Gastroesophageal sphincter (tissue), 3 donors: ENCODE data around the gene ECHS1.

Experiments
- POLR2AphosphoS5 ChIP-seq: sonication (generic); formaldehyde crosslinking; IDR thresholded peaks from one replicate; pipeline ENCODE4 v1.6.1; 2017; ENCODE audit warnings: antibody characterized with exemption
- TF ChIP-seq, protein P1 (sequence below), 4 experiments: fragments of 200-600 bp in 2 of 4; fragments of 450-650 bp in 2 of 4; sonication (generic) in 1 of 4; IDR thresholded peaks; one replicate each; pipeline ENCODE4 v1.5.1; 2017 to 2019; ENCODE audit warnings: antibody characterized with exemption in 4 of 4, mild to moderate bottlenecking in 2 of 4, moderate library complexity in 2 of 4

DNA sequence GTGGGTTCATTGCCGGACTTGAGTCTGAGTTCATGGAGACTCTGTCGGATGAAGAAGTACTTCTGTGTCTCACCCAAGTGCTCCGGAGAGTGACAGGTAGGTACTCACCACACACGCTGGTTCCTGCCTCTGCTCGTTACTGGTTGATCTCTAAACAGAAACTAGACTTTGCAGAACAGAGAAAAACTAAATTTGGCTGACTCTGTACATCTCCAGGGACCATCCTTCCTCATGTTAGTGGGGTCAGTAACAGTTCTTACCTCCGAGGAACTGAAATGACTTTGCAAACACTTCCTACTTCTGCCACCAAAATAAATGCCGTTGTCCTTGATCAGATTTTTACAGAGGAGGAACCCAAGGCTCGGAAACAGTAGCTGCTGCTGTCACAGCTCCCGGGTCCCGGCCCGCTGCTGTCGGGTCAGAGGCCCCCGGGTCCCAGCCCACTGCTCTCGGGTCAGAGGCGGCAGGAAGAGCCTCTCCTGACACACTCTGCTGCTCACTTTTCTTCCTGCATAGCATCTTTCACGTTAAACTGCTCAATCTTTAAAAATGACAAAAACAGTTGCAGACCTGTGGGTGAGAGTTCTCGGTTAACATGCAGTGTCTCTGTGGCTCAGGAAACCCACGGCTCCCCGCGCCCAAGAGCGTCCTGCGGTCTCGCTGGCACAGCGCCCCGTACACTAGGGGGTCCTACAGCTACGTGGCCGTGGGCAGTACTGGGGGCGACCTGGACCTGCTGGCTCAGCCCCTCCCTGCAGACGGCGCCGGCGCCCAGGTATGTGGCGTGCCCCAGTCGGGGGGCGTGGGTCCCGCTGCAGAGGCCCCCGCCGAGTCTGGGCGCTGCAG lies 16.0 kb upstream of the ECHS1 start:
- TF ChIP-seq, protein P1, sequence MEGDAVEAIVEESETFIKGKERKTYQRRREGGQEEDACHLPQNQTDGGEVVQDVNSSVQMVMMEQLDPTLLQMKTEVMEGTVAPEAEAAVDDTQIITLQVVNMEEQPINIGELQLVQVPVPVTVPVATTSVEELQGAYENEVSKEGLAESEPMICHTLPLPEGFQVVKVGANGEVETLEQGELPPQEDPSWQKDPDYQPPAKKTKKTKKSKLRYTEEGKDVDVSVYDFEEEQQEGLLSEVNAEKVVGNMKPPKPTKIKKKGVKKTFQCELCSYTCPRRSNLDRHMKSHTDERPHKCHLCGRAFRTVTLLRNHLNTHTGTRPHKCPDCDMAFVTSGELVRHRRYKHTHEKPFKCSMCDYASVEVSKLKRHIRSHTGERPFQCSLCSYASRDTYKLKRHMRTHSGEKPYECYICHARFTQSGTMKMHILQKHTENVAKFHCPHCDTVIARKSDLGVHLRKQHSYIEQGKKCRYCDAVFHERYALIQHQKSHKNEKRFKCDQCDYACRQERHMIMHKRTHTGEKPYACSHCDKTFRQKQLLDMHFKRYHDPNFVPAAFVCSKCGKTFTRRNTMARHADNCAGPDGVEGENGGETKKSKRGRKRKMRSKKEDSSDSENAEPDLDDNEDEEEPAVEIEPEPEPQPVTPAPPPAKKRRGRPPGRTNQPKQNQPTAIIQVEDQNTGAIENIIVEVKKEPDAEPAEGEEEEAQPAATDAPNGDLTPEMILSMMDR (IDR thresholded peaks at IDR 0.05): no peak
- no peak for TF ChIP-seq POLR2AphosphoS5
